DMS53 (cell line): ENCODE data around the gene LEMD3.

Experiments
- DNase-seq: peaks from one replicate; lab custom pipeline; 2025; lab: John Stamatoyannopoulos, UW

Gene LEMD3

DNA sequence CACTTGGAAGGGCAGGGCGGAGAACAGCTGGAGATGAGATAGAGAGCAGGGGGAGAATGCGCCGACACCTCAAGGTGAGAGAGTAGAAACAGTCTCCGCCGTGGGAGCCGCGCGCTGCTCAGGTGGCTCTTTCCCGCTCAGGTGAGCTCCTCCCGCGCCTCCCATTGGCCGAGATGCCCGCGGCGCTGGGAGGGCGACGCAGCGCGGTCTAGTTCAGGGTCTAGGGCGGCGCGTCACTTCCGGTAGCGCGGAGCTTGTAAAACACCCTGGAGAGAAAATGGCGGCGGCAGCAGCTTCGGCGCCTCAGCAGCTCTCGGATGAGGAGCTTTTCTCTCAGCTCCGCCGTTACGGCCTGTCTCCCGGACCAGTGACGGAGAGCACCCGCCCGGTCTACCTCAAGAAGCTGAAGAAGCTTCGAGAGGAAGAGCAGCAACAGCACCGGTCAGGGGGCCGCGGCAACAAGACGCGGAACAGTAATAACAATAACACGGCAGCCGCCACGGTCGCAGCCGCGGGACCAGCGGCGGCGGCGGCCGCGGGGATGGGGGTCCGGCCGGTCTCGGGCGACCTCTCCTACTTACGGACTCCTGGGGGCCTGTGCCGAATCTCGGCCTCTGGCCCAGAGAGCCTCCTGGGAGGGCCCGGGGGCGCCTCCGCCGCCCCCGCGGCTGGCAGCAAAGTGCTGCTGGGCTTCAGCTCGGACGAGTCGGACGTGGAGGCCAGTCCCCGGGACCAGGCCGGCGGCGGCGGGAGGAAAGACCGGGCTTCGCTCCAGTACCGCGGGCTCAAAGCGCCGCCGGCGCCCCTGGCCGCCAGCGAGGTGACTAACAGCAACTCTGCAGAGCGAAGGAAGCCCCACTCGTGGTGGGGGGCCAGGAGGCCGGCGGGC, at the start of gene LEMD3:
Gene LEMD3 (plus strand): TSS at position 264 of the 889 bp plus-strand sequence. CDS start 14 bp downstream, at position 278.
- DNase-seq = peak; percentile 100

DNA sequence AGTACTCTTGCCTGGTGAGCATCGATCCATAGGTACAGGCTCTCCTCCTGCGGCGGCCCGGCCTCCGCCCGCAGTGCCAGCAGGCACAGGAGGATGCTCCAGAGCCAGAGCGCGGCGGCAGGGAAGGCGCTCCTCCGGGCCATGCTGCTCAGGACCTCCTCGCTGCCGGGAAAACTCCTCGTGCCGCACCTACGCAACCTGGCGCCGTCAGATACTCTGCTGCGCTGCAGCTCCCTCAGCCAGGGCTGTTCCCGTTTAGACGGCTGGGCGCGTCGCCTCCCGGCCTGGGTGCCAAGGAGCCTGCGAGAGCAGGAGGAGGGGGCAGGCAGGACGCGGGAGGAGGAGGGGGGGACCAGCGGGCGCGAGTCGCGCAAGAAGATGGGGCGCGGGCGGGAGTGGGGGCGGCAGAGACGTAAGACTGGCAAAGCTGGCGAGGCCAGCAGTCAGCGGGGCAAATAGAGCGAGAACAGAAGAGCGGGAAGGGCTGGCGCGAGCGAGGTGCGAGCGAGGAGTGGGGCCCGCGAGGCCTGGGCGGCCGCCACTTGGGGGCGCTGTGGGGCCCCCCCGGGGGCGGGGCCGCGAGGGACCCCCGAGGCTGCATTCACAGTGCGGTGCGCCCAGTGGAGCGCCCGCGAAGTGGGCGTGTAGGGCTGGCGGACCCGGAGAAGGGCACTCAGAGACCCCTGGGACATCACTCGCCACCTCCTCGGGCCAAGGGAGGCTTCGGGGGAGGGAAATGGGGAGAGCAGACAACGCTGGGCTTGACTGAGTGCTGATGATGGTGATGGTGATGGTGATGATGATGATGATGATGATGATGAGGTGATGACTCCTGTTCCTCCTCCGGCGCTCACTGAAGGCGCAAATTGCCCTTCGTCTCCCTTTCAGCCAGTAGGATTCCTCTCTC, 48.1 kb upstream of the LEMD3 start, which contains the start of gene WIF1:
Gene WIF1 (minus strand): TSS at position 257 of the 907 bp plus-strand sequence. CDS start 114 bp downstream, at position 143.
- DNase-seq = peak; percentile 86

DNA sequence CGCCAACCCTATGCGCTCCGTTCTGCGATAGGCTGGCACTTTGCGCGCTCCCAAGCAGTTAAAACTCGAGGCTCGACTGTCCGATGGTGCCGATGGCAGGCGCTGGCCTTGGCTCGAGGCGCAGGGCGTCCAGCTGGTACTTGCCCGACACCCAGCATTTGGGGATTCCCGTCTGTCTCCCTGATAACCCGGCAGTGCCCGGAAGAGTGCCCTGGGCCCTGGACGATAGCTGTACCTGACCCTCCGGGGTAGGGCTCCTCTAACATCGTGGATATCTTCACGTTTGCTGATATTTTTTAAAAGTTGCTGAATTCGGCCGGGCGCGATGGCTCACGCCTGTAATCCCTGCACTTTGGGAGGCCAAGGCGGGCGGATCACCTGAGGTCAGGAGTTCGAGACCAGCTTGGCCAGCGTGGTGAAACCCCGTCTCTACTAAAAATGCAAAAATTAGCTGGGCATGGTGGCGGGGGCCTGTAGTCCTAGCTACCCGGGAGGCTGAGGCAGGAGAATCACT, 47.4 kb upstream of the LEMD3 start:
- no peak for DNase-seq

DNA sequence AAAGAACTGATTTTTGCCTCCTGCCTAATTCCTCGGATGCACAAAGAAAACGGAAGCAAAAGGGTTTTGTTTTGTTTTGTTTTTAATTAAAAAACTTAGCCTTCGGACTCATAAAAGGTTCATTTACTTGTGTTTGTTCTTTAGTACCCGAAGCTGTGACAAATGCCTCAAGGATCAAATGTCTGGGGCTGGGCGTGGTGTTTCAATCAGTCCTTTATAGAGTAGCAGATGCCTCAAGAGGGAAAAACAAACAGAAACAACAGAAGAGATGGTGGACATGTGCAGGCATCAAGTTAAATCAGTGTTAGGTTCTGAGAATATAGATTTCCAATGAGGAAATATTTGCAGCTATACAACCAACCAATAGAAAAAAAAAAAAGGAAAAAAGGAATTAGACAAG, 46.7 kb upstream of the LEMD3 start:
- peak; percentile 56 for DNase-seq

DNA sequence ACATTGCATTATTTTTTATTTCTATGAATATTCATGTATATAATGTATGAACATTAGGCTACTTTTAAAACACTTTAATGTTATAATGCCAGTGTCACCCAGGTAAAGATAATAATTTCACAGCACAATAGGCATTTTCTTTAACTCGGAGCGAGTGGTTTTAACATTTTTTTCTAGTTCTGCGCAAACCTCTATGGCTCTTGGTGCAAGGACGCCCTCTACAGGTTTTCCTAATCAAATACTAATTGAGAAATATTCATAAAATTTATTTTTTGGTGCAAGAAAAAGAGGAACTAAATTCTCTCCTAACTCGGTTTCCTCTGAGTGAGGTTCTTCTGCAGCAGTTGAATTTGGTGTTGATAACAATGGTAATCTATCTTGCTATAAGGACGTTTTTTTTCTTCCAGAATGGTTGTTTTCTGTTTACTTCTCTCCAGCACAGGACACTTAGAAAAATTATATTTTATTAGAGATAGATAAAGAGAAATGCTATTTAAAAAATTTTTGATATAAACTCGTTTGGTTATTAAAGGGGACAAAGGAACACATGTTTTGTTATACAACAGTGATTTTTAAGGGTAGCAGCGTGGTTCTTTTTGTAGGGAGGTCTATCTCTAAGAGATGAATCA, 45.8 kb upstream of the LEMD3 start:
- peak; percentile 86 for DNase-seq

DNA sequence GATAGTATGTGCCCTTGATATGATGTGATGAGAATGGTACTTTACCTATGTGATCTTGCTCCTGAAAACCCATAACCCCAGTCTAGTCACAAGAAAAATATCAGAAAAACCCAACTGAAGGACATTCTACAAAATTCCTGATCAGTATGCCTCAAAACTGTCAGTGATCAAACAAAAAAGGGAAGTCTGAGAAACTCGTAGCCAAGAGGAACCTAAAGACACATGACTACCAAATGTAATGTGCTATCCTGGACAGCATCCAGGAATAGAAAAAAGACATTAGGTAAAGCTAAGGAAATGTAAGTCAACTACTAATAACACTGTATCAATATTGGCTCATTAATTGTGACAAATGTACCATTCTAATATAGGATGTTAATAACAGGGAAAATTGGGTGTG, 44.1 kb upstream of the LEMD3 start:
- no peak for DNase-seq

DNA sequence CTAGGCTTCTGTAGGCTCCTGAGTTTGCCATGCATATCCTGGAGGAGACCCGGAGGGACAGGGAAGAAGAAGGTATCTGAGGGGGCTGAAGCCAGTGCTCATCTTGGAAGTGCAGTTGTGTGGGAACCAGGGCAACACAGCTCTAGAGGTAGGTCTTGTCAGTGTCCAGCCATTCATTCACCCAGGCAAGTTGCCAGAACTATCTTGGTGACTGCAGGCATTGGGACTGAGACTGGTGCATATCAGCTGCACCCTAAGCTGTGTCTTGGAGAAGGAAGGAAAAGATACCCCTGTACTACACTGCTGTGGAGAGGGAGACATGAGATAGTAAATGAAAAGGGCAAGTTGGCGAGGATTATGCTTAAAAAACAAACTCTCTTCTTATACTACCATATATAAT, 43.4 kb upstream of the LEMD3 start:
- DNase-seq = no peak

DNA sequence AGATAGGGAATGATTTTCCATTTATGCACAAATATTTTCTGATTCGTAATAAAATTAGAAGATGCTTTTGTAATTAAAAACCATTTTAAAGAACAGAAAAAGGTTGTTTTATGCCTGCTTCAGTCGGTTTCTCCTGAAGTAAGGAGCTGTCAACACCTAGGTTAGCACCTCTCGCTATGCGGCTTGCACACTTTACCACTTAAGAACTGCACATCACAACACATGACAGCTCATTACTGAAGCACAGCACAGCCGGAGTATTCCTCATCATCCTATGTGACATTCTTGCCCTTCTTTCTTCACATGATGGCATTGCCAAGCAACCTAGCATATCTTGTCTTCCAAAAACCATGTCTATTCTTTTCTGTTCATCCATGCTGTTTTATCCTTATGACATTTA, 42.9 kb upstream of the LEMD3 start:
- no peak for DNase-seq

DNA sequence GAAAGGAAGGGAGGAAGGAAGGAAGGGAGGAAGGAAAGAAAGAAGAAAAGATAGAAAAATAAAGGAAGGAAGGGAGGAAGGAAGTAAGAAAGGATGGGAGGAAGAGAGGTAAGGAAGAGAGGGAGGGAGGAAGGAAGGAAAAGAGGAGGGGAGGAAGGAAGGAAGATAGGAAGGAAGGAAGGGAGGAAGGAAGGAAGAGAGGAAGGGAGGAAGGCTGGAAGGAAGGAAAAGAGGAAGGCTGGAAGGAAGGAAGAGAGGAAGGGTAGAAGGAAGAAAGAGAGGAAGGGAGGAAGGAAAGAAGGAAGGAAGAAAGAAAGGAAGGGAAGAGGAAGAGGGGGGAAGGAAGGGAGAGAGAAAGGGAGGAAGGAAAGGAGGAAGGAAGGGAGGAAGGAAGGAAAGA, 35.5 kb upstream of the LEMD3 start:
- DNase-seq = no peak

DNA sequence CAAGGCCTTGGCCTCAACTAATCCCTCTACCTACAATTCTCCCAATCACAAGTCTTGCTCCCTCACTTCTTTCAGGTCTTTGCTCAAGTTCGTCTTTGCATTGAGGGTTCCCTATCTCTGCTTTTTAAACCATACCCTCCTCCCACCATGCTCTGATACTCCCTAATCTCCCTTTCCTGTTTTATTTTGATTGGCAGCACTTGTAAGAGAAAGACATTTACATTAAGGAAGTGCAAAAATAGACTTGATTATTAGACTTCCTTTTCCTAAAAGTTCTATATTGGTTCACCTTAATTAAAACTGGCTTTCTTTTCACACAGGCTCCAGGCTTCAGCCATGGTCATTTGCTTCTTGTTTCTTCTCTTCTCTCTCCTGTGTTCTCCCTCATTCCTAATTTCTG, 30.0 kb upstream of the LEMD3 start:
- DNase-seq = no peak

DNA sequence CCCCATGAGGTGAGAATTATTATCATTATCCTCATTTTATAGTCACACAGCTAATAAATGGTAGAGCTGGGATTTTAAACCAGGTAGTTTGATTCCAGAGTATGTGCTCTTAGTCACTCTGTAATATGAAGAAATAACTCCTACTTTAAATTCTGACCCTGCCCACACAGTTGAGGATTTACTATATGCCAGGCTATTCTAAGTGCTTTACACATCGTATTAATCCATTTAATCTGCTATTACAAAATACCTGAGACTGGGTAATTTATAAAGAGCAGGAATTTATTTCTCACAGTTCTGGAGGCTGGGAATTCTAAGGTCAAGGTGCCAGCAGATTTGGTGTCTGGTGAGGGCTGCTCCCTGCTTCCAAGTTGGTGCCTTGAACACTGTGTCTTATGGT, 28.6 kb upstream of the LEMD3 start:
- no peak for DNase-seq

DNA sequence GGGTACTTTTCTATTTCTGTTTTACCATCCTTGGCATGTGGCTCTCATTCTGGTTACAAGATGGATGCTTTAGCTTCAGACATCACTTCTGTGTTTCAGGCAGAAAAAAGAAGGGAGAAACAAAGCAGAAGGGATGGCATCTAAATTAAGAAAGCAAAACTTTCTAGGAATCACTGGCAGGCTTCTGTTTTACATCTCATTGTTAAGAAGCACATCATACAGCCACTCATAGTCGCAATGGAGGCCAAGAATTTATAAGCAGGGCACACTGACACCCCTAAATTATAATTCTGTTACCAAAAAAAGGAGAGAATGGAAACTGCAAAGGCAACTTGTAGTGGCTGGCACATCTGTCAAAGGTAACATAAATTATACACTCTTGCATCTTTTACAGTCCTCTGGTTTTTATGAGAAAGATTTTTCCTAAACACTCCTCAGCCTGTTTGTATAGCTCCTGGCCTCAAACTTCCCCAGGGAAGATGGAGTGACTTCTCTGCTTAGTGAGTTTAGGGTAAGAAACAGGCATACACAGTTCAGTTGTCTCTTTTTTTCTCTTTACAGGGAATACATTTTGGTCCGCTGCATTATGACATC, 22.0 kb upstream of the LEMD3 start:
- no peak for DNase-seq

DNA sequence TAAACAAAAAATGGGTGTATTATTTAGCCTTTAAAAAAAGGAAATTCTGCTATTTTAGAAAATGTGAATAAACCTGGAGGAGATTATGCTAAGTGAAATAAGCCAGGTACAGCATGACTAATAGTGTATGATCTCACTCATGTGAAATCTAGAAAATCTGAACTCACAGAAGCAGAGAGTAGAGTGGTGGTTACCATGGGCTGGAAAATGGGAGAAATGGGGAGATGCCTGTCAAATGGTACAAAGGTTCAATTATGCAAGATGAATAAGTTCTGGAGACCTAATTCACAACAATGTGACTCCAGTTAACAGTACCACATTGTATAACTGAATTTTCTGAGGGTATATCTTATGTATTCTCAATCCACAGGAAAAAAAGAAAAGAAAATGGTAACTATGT, 17.4 kb upstream of the LEMD3 start:
- DNase-seq = no peak

DNA sequence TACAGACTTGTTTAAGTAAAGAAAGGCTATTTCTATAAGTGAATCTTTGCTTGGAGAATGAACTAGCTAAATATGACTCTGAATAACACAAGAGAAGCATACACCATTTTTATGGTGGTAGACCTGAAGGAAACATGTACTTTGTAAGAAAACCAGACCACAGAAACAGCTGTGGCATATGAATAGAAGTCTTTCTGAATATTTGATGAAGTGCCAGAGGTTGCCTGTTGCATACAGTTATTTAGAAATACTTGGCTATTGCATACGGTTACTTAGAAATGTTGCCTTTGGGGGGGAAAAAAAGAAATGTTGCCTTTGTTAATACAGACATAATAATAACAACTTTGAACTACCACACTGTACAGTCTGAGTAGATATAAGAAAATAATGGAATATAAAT, 16.8 kb upstream of the LEMD3 start:
- DNase-seq = no peak

DNA sequence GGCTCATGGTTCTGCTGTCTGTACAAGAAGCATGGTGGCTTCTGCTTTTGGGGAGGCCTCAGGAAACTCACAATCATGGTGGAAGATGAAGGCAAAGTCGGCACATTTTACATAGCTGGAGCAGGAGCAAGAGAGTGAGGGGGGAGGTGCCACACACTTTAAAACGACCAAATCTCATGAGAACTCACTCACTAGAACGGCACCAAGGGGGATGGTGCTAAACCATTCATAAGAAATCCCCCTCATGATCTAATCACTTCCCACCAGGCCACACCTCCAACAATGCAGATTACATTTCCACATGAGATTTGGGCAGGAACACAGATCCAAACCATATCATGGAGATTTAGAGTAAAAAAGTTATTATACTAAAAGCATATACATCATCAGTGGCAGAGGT, 13.6 kb upstream of the LEMD3 start:
- DNase-seq = no peak

DNA sequence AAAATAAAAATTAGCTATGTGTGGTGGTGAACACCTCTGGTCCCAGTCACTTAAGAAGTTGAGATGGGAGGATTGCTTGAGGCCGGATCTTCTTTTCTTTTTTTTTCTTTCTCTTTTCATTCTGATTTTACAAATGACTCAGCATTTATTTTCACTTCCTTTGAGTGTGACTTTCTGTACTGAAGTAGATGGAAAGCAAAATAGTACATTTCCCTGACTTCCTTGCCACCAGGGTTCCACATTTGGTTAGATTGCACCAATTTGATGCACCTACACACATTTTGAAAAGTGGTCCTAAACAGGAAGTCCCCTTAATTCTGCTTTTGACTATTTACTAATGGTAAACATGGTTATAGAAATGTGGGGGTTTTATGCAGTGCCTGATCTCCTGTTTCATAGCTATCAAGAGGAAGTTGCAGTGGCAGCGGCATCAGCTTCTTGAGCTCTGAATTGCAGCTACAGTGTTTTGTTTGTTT, 13.0 kb upstream of the LEMD3 start:
- DNase-seq = peak; percentile 45

DNA sequence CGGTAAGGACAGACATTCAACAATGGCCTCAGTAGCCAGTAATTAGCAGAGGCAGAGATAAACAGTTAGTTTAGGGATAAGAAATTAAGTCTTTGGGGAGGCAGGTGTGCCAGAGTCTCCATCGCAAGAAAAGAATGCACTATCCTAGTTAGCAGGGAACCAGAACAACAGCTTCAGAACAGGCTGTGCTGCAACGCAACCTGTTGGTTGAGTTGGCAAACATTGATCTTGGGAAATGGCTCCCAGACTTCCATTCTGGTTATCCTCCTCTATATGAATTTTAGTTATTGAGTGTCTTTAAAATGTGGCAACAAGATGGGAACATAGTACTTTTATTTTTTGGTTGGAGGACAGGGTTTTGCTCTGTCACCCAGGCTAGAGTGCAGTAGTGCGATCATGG, 12.3 kb upstream of the LEMD3 start:
- no peak for DNase-seq

DNA sequence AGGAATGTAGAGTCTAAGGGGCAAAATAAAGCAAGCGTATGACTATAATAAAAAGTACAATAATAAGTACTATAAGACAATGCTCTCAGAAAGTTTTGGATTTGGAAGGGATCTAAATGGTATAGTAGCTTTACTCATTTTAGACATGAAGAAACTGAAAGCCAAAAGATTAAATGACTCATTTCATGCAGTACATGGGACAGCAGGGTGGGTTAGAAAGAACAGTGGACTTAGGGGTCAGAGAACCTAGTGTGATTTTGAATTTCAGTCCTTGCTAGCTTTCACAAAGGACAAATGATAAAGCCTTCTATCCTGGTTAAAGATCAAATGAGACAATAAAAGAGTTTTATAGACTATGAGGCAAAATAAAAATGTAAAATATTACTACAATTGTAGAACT, 6.8 kb upstream of the LEMD3 start:
- DNase-seq = no peak

DNA sequence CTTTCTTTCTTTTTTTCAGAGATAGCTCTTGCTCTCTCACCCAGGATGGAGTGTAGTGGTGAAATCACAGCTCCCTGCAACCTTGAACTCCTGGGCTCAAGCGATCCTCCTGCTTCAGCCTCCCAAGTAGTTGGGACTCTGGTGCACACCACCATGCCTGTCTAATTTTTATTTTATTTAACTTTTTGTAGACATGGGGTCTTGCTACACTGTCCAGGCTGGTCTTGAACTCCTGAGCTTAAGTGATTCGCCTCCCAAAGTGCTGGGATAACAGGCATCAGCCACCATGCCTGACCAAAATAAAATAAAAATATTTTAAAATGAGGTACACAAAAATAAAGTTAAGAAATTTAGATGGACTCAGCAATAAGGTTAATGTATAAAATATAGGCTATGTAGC, 5.1 kb upstream of the LEMD3 start:
- DNase-seq = no peak

DNA sequence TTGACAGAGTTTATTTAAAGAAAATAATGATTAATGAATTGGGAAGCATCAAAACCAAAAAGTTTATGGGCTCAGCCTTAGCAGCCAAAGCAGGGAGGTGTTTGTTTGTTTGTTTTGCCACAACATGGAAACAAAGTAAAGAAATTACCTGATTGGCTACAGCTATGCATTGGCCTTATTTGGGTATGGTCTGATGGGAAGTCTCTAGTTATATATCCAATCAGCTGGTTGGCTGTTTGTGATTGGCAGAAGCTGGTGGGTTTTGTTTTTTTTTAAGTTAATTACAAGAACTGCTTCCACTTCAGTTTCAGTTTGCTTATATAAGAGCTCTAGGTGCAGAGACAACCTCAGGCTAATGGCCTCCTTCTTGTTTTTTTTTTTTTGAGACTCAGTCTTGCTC, 4.6 kb upstream of the LEMD3 start:
- no peak for DNase-seq

DNA sequence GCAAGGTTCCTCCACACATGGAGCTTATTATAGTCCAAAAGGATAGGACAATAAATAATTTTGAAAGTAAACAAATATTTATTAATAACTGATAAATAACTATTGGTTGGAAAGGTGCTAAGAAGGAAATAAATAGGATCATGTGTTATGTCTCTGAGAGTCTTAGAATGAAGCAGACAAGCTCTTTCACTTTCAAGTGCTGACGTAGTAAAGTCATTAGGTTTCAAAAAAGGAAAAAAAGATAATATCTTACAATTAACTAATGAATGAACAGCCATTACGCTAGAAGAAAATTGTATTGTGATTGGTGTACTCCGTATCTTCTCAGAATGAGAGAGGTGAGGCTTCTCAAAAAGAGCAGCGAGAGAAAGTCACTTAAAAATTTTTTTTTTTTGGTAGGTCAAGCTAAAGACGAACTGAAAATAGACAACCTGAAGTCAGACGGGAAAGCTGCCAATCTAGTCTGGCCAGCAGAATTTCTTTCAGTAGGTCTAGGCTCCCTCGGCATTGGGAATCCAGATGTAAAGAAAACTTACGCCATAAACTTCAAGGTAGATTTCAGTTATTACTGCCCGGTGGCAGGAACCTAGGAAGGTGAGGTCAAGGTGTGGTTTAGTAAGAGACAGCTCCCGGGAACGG, 583 bp upstream of the LEMD3 start:
- peak; percentile 59 for DNase-seq
